Measurements from ENCODE around the gene PTPRN2.

The PTPRN2 gene

GRCh38 chr7:157515342-157516041 is 1072.1 kb downstream of the PTPRN2 start:
- ChIA-PET POLR2A (no interaction called here), CTCF (no interaction called here)
- no peak overlapping the region for H3K4me3 ChIP-seq (ENCODE audit: low read depth, low read length)
- TF ChIP-seq CTCF (IDR thresholded peaks at IDR 0.05; ENCODE audit: insufficient read depth, low read length, missing control alignments): no peak
- no peak for DNase-seq (ENCODE audit: low read depth, low spot score)

GRCh38 chr7:157514746-157515145 is 1072.9 kb downstream of the PTPRN2 start:
- no peak for DNase-seq (ENCODE audit: low read depth, low spot score)
- TF ChIP-seq CTCF (IDR thresholded peaks at IDR 0.05; ENCODE audit: insufficient read depth, low read length, missing control alignments): no peak
- CTCF ChIA-PET: no interaction called here
- POLR2A ChIA-PET: no interaction called here
- H3K4me3 ChIP-seq (ENCODE audit: low read depth, low read length): no peak overlapping the region

GRCh38 chr7:157514306-157514705 is 1073.3 kb downstream of the PTPRN2 start:
- TF ChIP-seq CTCF (IDR thresholded peaks at IDR 0.05; ENCODE audit: insufficient read depth, low read length, missing control alignments): no peak
- no peak for DNase-seq (ENCODE audit: low read depth, low spot score)
- POLR2A ChIA-PET: no interaction called here
- CTCF ChIA-PET: no interaction called here
- no peak overlapping the region for H3K4me3 ChIP-seq (ENCODE audit: low read depth, low read length)

GRCh38 chr7:157513682-157514081 is 1073.9 kb downstream of the PTPRN2 start:
- ChIA-PET POLR2A (no interaction called here), CTCF (no interaction called here)
- no peak for TF ChIP-seq CTCF (IDR thresholded peaks at IDR 0.05; ENCODE audit: insufficient read depth, low read length, missing control alignments)
- no peak overlapping the region for H3K4me3 ChIP-seq (ENCODE audit: low read depth, low read length)
- DNase-seq (ENCODE audit: low read depth, low spot score): no peak

GRCh38 chr7:157513162-157513621 is 1074.4 kb downstream of the PTPRN2 start:
- H3K4me3 ChIP-seq (ENCODE audit: low read depth, low read length): no peak overlapping the region
- TF ChIP-seq CTCF (IDR thresholded peaks at IDR 0.05; ENCODE audit: insufficient read depth, low read length, missing control alignments): no peak
- POLR2A ChIA-PET: no interaction called here
- CTCF ChIA-PET: no interaction called here
- no peak for DNase-seq (ENCODE audit: low read depth, low spot score)

- H3K4me3 ChIP-seq (ENCODE audit: low read depth, low read length): no peak overlapping the region
- CTCF ChIA-PET: no interaction called here
- no peak for DNase-seq (ENCODE audit: low read depth, low spot score)
- no peak for TF ChIP-seq CTCF (IDR thresholded peaks at IDR 0.05; ENCODE audit: insufficient read depth, low read length, missing control alignments)
- POLR2A ChIA-PET: no interaction called here
These were observed 1078.4 kb downstream of the PTPRN2 start for GRCh38 chr7:157509226-157509625.

All from AG04449 (cell line).